Esophagus mucosa (tissue), 1 donor: ENCODE data around the gene PSMC2. TPM values are rescaled to one million over a fixed set of nuclear protein-coding genes. Genes with fewer than 3 reads are reported as not detected.

Source experiments
- ATAC-seq: fragments of 200-7000 bp; cut with Tn5 transposase; one replicate; pipeline ENCODE4 v1.9.1; 2020
- total RNA-seq: library from RNA; stranded (reverse); gene quantifications from one replicate; pipeline ENCODE4 v1.2.4, GENCODE V29; 2023
- donor health status: DM: yes; HTN: yes; CAD: no.

PSMC2 gene
- total RNA-seq = 73.1 TPM

GRCh38 chr7:103347507-103348267 lies at the start of gene PSMC2:
Gene PSMC2, plus strand, starts transcription at chr7:103347643. Its CDS starts 69 bp downstream, at chr7:103347712.
- peak; percentile 82 for ATAC-seq

DNA sequence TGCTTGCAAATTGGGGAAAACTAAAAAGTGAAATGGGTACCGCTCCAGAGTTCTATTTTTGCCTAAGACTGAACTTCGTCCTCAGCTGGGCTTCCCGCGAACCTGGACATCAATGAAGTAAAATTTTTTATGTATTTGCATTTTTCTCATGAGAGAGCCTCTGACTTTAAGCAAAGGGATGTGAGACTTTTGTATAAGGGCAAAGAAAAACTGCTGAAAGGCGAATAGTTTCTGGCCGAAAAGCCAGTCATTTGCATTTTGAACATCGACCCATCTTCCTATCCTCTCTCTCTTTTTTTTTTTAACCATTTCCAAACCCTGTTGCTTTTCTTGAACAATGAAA lies 49.6 kb upstream of the PSMC2 start:
- ATAC-seq = no peak

GRCh38 chr7:103299660-103300059 lies 47.8 kb upstream of the PSMC2 start:
- ATAC-seq = no peak

DNA sequence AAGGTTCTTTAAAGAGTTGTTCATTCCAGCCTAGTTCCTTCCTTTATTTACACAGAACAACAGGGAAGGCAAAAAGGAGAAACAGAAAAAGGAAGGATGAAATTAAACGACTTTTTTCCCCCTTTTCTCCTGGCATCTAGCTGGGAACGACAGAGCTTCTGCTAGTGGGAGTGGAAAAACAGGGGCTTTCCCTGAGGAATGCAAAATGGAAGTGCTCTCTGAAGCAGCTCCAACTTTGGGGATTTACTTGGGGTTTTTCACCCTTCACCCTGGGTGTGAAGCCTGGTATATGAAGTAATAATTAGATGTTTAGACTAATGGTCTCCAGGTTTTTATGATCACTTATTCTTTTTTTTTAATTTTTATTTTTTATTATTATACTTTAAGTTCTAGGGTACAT lies 46.0 kb upstream of the PSMC2 start:
- ATAC-seq = no peak

- ATAC-seq = peak; percentile 63
Observed at GRCh38 chr7:103307503-103308231, 39.8 kb upstream of the PSMC2 start.

DNA sequence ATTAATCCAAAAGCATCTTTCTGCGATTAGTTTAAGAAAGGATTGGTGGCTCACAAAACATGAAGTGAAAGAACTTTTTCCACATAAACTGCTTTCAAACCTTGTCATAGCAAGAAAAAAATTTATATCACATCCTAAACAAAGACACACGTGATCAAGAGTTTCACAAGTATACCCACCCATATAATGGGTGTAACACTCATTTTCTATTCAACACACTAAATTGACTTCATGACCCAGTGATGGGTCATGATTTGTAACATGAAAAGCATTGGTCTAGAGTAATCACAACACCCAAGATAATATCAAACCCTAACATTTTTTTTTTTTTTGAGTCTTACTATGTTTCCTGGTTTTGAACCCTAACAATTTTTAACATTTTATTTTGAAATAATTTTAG lies 32.6 kb upstream of the PSMC2 start:
- no peak for ATAC-seq

DNA sequence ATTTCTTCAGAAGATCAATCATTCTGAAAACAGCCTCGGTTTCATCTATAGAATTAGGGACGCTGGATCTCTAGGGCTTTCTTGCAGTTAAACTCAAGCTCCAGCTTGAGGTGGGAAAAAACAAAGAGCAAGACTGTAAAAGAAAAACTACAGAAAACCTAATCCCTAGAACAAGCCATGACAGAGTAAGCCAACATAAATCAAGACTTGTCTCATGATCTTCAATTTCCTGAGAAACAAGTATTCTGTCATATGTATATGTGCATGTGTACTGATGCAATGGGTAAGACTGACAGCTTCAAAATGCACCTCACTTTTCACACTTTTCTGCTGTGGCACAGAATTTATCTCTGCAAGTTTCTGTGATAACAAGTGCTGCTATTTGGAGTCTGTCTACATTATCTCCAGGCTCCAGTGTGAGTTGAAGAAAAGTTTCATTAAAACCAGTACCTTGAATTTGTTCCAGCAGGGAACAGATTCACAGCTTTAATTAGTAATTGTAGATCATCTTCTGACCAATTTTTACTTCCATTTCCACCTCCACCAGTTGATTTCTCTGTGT lies 31.0 kb upstream of the PSMC2 start:
- no peak for ATAC-seq

- no peak for ATAC-seq
Observed at GRCh38 chr7:103317009-103317408, 30.4 kb upstream of the PSMC2 start.

GRCh38 chr7:103325744-103326143 lies 21.7 kb upstream of the PSMC2 start:
- no peak for ATAC-seq

GRCh38 chr7:103336761-103337160 lies 10.7 kb upstream of the PSMC2 start:
- ATAC-seq = no peak

DNA sequence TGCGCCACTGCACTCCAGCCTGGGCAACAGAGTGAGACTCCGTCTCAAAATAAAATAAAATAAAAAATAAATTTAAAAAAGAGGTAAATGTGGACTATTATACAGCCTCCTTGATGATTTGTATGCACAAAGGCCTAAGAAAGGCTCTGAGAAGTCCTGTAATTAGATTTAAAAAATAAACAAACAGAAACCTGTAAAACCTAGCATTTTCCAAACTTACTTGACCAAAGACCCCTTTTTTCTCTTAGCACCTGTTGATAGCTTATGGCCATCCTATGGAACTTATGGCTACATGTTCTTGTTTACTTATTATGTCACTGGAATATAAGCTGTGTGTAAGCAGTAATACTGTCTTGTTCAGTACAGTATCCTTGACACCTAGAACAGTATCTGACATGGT lies 8.6 kb upstream of the PSMC2 start:
- ATAC-seq = no peak

- no peak for ATAC-seq
Observed at GRCh38 chr7:103341466-103341865, 6.0 kb upstream of the PSMC2 start.

- ATAC-seq = no peak
Observed at GRCh38 chr7:103343332-103343731, 4.1 kb upstream of the PSMC2 start.

DNA sequence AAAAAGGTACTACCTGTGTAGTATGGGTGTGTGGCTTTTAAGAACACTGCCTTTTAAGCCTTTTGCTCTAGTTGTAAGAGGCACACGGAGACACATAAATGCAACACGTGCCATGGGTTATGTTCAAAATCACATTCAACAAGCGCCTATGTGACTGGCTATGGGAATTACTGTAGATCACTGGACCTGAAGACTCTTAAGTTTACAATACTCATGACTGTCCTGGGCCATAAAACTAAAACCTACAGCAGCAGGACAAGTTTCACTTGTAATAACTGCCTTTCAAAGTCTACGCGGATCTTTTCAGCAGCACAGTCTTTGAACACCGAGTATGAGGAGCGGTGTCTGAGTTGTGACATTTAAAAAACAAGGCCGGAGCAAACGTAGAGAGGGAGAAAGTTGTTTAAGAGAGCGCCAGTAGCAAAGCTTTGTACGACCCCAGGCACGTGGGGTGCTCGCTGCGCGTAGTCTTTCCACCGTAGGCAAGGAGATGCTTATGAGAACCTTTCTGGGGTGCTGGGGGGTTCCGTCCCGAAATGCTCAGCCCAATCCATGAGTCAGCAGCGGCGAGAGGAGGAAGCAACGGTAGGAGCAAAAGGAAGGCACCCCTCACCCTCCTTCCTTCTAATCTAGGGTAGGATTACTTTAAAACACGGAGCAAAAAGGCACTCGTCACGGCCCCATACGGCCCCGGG lies 3.5 kb upstream of the PSMC2 start:
- ATAC-seq = peak; percentile 33

GRCh38 chr7:103344453-103345149 lies 2.8 kb upstream of the PSMC2 start, which contains the start of gene DNAJC2:
Gene DNAJC2, minus strand, starts transcription at chr7:103344767. Its CDS starts 145 bp downstream, at chr7:103344622.
- peak; percentile 96 for ATAC-seq

- ATAC-seq = no peak
Observed at GRCh38 chr7:103346396-103346795, 1.0 kb upstream of the PSMC2 start.

DNA sequence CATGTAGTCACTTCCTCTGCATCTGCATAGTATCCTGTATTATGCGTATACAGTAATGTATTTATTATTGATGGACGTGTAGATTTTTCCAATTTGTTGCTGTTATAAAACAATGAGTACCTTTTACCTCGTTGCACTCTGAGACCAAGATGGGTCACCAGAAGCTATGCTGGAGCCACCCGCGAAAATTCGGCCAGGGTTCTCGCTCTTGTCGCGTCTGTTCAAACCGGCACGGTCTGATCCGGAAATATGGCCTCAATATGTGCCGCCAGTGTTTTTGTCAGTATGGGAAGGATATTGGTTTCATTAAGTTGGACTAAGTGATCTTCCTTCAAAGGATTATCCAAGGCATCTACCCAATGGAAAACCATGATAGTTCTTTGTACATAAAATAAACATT lies 1.0 kb downstream of the PSMC2 start:
- no peak for ATAC-seq

- no peak for ATAC-seq
Observed at GRCh38 chr7:103348959-103349358, 1.5 kb downstream of the PSMC2 start.

DNA sequence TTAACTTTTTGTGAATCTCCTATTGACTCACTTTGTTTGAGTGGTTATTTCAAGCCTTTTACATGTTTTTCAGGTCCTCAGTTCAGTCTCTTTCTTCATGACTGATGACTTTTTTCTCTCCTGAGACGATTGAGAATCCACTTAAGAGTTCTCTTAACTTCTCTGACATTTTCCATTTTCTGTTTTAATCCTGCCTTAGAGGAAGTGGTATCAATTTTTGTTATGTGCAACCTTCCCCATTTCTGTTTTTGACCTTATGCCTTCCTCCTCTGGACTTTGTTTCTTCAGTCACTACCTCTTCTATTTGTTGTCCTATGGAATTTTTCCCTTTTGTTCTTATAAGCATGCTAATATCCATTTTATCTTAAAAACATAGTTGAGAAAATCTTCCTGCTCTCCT lies 2.4 kb downstream of the PSMC2 start:
- ATAC-seq = no peak

GRCh38 chr7:103369432-103369831 lies 22.0 kb downstream of the PSMC2 start:
- ATAC-seq = no peak

DNA sequence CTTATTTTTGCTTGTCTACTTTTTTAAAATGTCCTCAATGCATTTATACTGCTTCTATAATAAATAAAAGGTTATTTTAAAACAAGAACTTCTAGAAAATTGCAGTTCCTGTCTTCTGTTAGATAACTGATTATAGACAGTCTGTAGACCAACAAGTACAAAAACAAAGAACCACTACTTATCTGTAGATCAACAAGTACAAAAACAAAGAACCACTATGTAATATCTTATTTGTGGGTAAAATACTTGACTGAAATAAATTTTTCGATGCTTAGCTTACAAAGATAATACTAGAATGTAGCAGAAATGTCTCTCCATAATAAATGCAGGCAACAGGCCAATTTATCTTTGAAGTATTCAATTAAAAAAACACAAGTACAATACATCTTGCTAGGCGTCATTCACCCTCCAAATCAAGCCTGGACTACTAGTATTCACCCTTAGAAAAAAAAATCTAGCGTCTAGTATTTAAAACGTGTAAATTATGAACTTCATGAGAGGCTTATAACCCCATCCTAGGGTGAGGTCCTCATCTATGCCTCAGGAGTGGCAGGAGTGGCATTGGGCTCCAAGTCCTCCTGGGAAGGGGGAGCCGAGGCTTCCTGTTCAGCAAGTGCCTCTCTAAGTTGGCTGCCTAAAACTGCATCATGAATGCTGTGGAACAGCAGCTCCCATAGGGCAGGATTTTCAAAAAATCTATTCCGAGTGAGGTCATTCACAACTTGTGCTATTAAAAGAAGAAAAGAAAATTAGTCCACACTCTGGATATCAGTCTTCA lies 26.6 kb downstream of the PSMC2 start:
- ATAC-seq = no peak
